Measurements from ENCODE around the gene CDK3. TPM values are rescaled to one million over a fixed set of nuclear protein-coding genes. Genes with fewer than 3 reads are reported as not detected.

The CDK3 gene
- total and polyA plus RNA-seq, 9 of the 15 experiments (the other 6 are each of a cell fraction or from before 2014, with no cell fraction given): 0.55 to 8.2 (median 4.7) TPM

GRCh38 chr17:76000016-76000754 is 470 bp upstream of the CDK3 start (continued):
- TF ChIP-seq CTCF (IDR thresholded peaks at IDR 0.05 in 2 of 3, conservative IDR thresholded peaks at IDR 0.05 in 1 of 3; ENCODE audit: insufficient read depth in 2 of 3, low read depth in 1 of 3, low read length in 3 of 3) (peak; percentile 82 to 98 (median 92)), MEF2A (IDR thresholded peaks at IDR 0.05; ENCODE audit: control insufficient read depth, low read depth, low read length) (no peak), RBM17 (IDR thresholded peaks at IDR 0.05; ENCODE audit: borderline replicate concordance, low read depth, low read length) (no peak), HES1 (IDR thresholded peaks at IDR 0.05; ENCODE audit: low read depth) (no peak), SRSF9 (IDR thresholded peaks at IDR 0.05; ENCODE audit: borderline replicate concordance, low read depth, low read length) (no peak), FOXJ2 (tag; IDR thresholded peaks at IDR 0.05) (no peak), SMAD2 (IDR thresholded peaks at IDR 0.05; ENCODE audit: low read depth, low read length) (no peak), STAG1 (CRISPR knock-in tag; IDR thresholded peaks at IDR 0.05; ENCODE audit: borderline replicate concordance) (0 out of 2 replicates have a peak, but pooled peaks have one; percentile 52), SP1 (CRISPR knock-in tag; IDR thresholded peaks at IDR 0.05) (0 out of 2 replicates have a peak, but pooled peaks have one; percentile 32)

Measured in K562 (cell line).